NCI-H446 treated with DMSO at 0.1 percent for 48 hours (cell line): Measurements from ENCODE around the gene GNAZ.

Experiments
- DNase-seq: peaks from one replicate; lab custom pipeline; 2025; lab: John Stamatoyannopoulos, UW

GNAZ gene

GRCh38 chr22:23119494-23120414 lies 49.4 kb downstream of the GNAZ start:
- no peak for DNase-seq

GRCh38 chr22:23120415-23120899 lies 50.1 kb downstream of the GNAZ start:
- DNase-seq = no peak

- DNase-seq = no peak
Measured at GRCh38 chr22:23121000-23121421, 50.7 kb downstream of the GNAZ start.

- no peak for DNase-seq
Measured at GRCh38 chr22:23121424-23121823, 51.1 kb downstream of the GNAZ start.

GRCh38 chr22:23122216-23122957 lies 52.1 kb downstream of the GNAZ start:
- no peak for DNase-seq

- no peak for DNase-seq
Measured at GRCh38 chr22:23122992-23123803, 52.9 kb downstream of the GNAZ start.

GRCh38 chr22:23123804-23124254 lies 53.5 kb downstream of the GNAZ start:
- no peak for DNase-seq

GRCh38 chr22:23124611-23125511 lies 54.5 kb downstream of the GNAZ start:
- no peak for DNase-seq

GRCh38 chr22:23125512-23126103 lies 55.3 kb downstream of the GNAZ start:
- DNase-seq = no peak

- DNase-seq = no peak
Measured at GRCh38 chr22:23126165-23127054, 56.1 kb downstream of the GNAZ start.

- DNase-seq = no peak
Measured at GRCh38 chr22:23127055-23127756, 56.9 kb downstream of the GNAZ start.

GRCh38 chr22:23127788-23128187 lies 57.5 kb downstream of the GNAZ start:
- no peak for DNase-seq

- peak; percentile 91 for DNase-seq
Measured at GRCh38 chr22:23128269-23129108, 58.2 kb downstream of the GNAZ start.

GRCh38 chr22:23129149-23129548 lies 58.8 kb downstream of the GNAZ start:
- DNase-seq = no peak

GRCh38 chr22:23130697-23131096 lies 60.4 kb downstream of the GNAZ start:
- no peak for DNase-seq

- DNase-seq = no peak
Measured at GRCh38 chr22:23131931-23132330, 61.6 kb downstream of the GNAZ start.

- DNase-seq = no peak
Measured at GRCh38 chr22:23132376-23133091, 62.2 kb downstream of the GNAZ start.
